ENCODE data around the gene APOL4. TPM values are rescaled to one million over a fixed set of nuclear protein-coding genes. Genes with fewer than 3 reads are reported as not detected.
"Not testable (repeated sequence)": the region's sequence is repeated elsewhere in the genome, so short reads cannot be mapped to it uniquely, and the experiment has no call there.

APOL4 gene
- total RNA-seq, 2 experiments from 2014 or later, result not detected

- DNase-seq, result no peak
- peaks cover 4% of the 10 kb centered on the region for H3K9me3 Mint-ChIP-seq
- CTCF ChIA-PET, result no interaction called here
- no peak overlapping the region for H3K4me3 ChIP-seq (ENCODE audit: low read length)
- H3K27me3 Mint-ChIP-seq, result peaks cover 34% of the 10 kb centered on the region
- no peaks in the 10 kb centered on the region for H3K36me3 ChIP-seq (ENCODE audit: insufficient read depth, low read length)
- H3K4me3 Mint-ChIP-seq, result no peak overlapping the region
- POLR2A ChIA-PET, result no interaction called here
- H3K27ac ChIP-seq (ENCODE audit: low read depth in 1 of 2, low read length in 2 of 2), result no peak overlapping the region
- no peak overlapping the region for H3K27ac Mint-ChIP-seq
- ATAC-seq (ENCODE audit: poor library complexity), result no peak
- H3K9me3 ChIP-seq (ENCODE audit: control insufficient read depth in 1 of 2, insufficient read depth in 1 of 2, low read length in 2 of 2), result no peaks in the 10 kb centered on the region
- H3K27me3 ChIP-seq (ENCODE audit: control insufficient read depth in 1 of 2, insufficient read depth in 2 of 2, low read length in 2 of 2), result no peaks in the 10 kb centered on the region
- no peaks in the 10 kb centered on the region for H3K36me3 Mint-ChIP-seq (ENCODE audit: low read depth)
- no peak for TF ChIP-seq CTCF (IDR thresholded peaks at IDR 0.05)
- peaks cover 5% of the 10 kb centered on the region for H3K4me1 ChIP-seq (ENCODE audit: insufficient read depth, low read length)
- peaks cover 5% of the 10 kb centered on the region for H3K4me1 Mint-ChIP-seq (ENCODE audit: low read depth)
- intact Hi-C loops (cut with DNase I, micrococcal nuclease), result no loop called here
Measured at GRCh38 chr22:36206255-36206654, 4.6 kb upstream of the APOL4 start.

GRCh38 chr22:36205573-36205972 lies 4.0 kb upstream of the APOL4 start:
- DNase-seq, result peak in 1 of 14 experiments; percentile 6
- POLR2A ChIA-PET; H3K27ac Mint-ChIP-seq; H3K27ac ChIP-seq (ENCODE audit: low read depth in 1 of 2, low read length in 2 of 2); H3K36me3 Mint-ChIP-seq (ENCODE audit: low read depth); H3K4me3 ChIP-seq (ENCODE audit: low read length); intact Hi-C loops (cut with DNase I, micrococcal nuclease); ATAC-seq (ENCODE audit: poor library complexity); H3K36me3 ChIP-seq (ENCODE audit: insufficient read depth, low read length); H3K4me1 Mint-ChIP-seq (ENCODE audit: low read depth); CTCF ChIA-PET; H3K9me3 Mint-ChIP-seq; H3K9me3 ChIP-seq (ENCODE audit: control insufficient read depth in 1 of 2, insufficient read depth in 1 of 2, low read length in 2 of 2); H3K4me1 ChIP-seq (ENCODE audit: insufficient read depth, low read length); H3K27me3 ChIP-seq (ENCODE audit: control insufficient read depth in 1 of 2, insufficient read depth in 2 of 2, low read length in 2 of 2); H3K4me3 Mint-ChIP-seq: not testable (repeated sequence)
- H3K27me3 Mint-ChIP-seq, result peaks cover 33% of the 10 kb centered on the region

GRCh38 chr22:36204632-36205015 lies 3.0 kb upstream of the APOL4 start:
- Mint-ChIP-seq H3K27me3 (peaks cover 29% of the 10 kb centered on the region), H3K4me1 (ENCODE audit: low read depth) (no peaks in the 10 kb centered on the region), H3K36me3 (ENCODE audit: low read depth) (no peaks in the 10 kb centered on the region), H3K4me3 (no peak overlapping the region), H3K27ac (no peak overlapping the region), H3K9me3 (peaks cover 4% of the 10 kb centered on the region)
- H3K27ac ChIP-seq (ENCODE audit: low read depth in 1 of 2, low read length in 2 of 2), result no peak overlapping the region
- no peaks in the 10 kb centered on the region for H3K27me3 ChIP-seq (ENCODE audit: control insufficient read depth in 1 of 2, insufficient read depth in 2 of 2, low read length in 2 of 2)
- DNase-seq, result peak in 1 of 14 experiments; percentile 12
- POLR2A ChIA-PET, result no interaction called here
- no peak for ATAC-seq (ENCODE audit: poor library complexity)
- no peak for TF ChIP-seq CTCF (IDR thresholded peaks at IDR 0.05)
- no peaks in the 10 kb centered on the region for H3K36me3 ChIP-seq (ENCODE audit: insufficient read depth, low read length)
- no peaks in the 10 kb centered on the region for H3K4me1 ChIP-seq (ENCODE audit: insufficient read depth, low read length)
- no peak overlapping the region for H3K4me3 ChIP-seq (ENCODE audit: low read length)
- CTCF ChIA-PET, result no interaction called here
- H3K9me3 ChIP-seq (ENCODE audit: control insufficient read depth in 1 of 2, insufficient read depth in 1 of 2, low read length in 2 of 2), result no peaks in the 10 kb centered on the region
- intact Hi-C loops (cut with DNase I, micrococcal nuclease), result no loop called here

- Mint-ChIP-seq H3K27ac (no peak overlapping the region), H3K27me3 (peaks cover 25% of the 10 kb centered on the region), H3K4me3 (no peak overlapping the region), H3K9me3 (peaks cover under 1% of the 10 kb centered on the region), H3K36me3 (ENCODE audit: low read depth) (no peaks in the 10 kb centered on the region), H3K4me1 (ENCODE audit: low read depth) (no peaks in the 10 kb centered on the region)
- DNase-seq (peak in 1 of 14 experiments; percentile 16), ATAC-seq (ENCODE audit: poor library complexity) (no peak)
- ChIA-PET CTCF (no interaction called here), POLR2A (interaction anchor here (0.5 kb wide), 1 partner anchor 925 kb away, joined by 3 read pairs; no protein-coding TSS in a partner anchor)
- H3K9me3 ChIP-seq (ENCODE audit: control insufficient read depth in 1 of 2, insufficient read depth in 1 of 2, low read length in 2 of 2), result no peaks in the 10 kb centered on the region
- no peak overlapping the region for H3K4me3 ChIP-seq (ENCODE audit: low read length)
- intact Hi-C loops (cut with DNase I, micrococcal nuclease), result no loop called here
- no peaks in the 10 kb centered on the region for H3K4me1 ChIP-seq (ENCODE audit: insufficient read depth, low read length)
- no peak for TF ChIP-seq CTCF (IDR thresholded peaks at IDR 0.05)
- H3K27me3 ChIP-seq (ENCODE audit: control insufficient read depth in 1 of 2, insufficient read depth in 2 of 2, low read length in 2 of 2), result no peaks in the 10 kb centered on the region
- H3K27ac ChIP-seq (ENCODE audit: low read depth in 1 of 2, low read length in 2 of 2), result no peak overlapping the region
- no peaks in the 10 kb centered on the region for H3K36me3 ChIP-seq (ENCODE audit: insufficient read depth, low read length)
Measured at GRCh38 chr22:36204001-36204631, 2.5 kb upstream of the APOL4 start.

- H3K36me3 Mint-ChIP-seq (ENCODE audit: low read depth); DNase-seq; ATAC-seq (ENCODE audit: poor library complexity); H3K4me1 ChIP-seq (ENCODE audit: insufficient read depth, low read length); H3K27me3 ChIP-seq (ENCODE audit: control insufficient read depth in 1 of 2, insufficient read depth in 2 of 2, low read length in 2 of 2); H3K9me3 ChIP-seq (ENCODE audit: control insufficient read depth in 1 of 2, insufficient read depth in 1 of 2, low read length in 2 of 2); H3K27ac Mint-ChIP-seq; CTCF ChIA-PET; POLR2A ChIA-PET; H3K9me3 Mint-ChIP-seq; H3K4me3 ChIP-seq (ENCODE audit: low read length); H3K4me3 Mint-ChIP-seq; H3K27ac ChIP-seq (ENCODE audit: low read depth in 1 of 2, low read length in 2 of 2); intact Hi-C loops (cut with DNase I, micrococcal nuclease); H3K36me3 ChIP-seq (ENCODE audit: insufficient read depth, low read length); H3K4me1 Mint-ChIP-seq (ENCODE audit: low read depth): not testable (repeated sequence)
- peaks cover 20% of the 10 kb centered on the region for H3K27me3 Mint-ChIP-seq
Measured at GRCh38 chr22:36203441-36203840, 1.8 kb upstream of the APOL4 start.
